A549 (cell line): ENCODE measurements around the gene MEN1. TPM values are rescaled to one million over a fixed set of nuclear protein-coding genes. Genes with fewer than 3 reads are reported as not detected.

Source experiments
- ATAC-seq, 2 experiments: fragments of 200-7000 bp in 1 of 2; fragments of >200 bp in 1 of 2; cut with Nextera tagmentation in 1 of 2; cut with Tn5 transposase in 1 of 2; 3 replicates each; pipeline versions ENCODE4 v1.8.0 to v1.9.1; 2018 to 2020; ENCODE audit warnings: mild to moderate bottlenecking in 1 of 2, moderate library complexity in 1 of 2
- CTCF ChIA-PET: fragments of 300-600 bp; sonication (Branson Sonifier 250); formaldehyde crosslinking; extraction: SDS; loops from one replicate; lab custom pipeline; 2021; ENCODE audit warnings: antibody characterized with exemption, inconsistent platforms; lab: Yijun Ruan, JAX
- POLR2A ChIA-PET: fragments of 350-600 bp; formaldehyde crosslinking; extraction: SDS; loops from one replicate; lab custom pipeline; 2021; ENCODE audit warnings: antibody characterized with exemption, inconsistent platforms; lab: Yijun Ruan, JAX
- DNase-seq, 2 experiments: peaks; one replicate each; pipeline versions ENCODE4 v3.0.0 to v3.0.0-alpha.2; 2011 to 2016; ENCODE audit warnings: low read depth in 1 of 2, low spot score in 1 of 2
- FAIRE-seq: peaks from 2 replicates; lab custom pipeline; 2011; peaks lifted over from hg19 to GRCh38; lab: Jason Lieb, UNC
- H3K27ac ChIP-seq, 2 experiments: fragments of >200 bp; sonication (Bioruptor Twin); formaldehyde crosslinking; 3 replicates each; pipeline ENCODE4 v1.5.1; 2016 to 2017
- H3K4me1 ChIP-seq: fragments of >200 bp; sonication (Bioruptor Twin); formaldehyde crosslinking; 3 replicates; pipeline ENCODE4 v1.6.1; 2016
- H3K4me2 ChIP-seq: fragments of >200 bp; sonication (Bioruptor Twin); formaldehyde crosslinking; 3 replicates; pipeline ENCODE4 v1.6.1; 2016
- H3K4me3 ChIP-seq: fragments of >200 bp; sonication (Bioruptor Twin); formaldehyde crosslinking; 3 replicates; pipeline ENCODE4 v1.5.1; 2016
- H3K9me3 ChIP-seq: fragments of >200 bp; sonication (Bioruptor Twin); formaldehyde crosslinking; 3 replicates; pipeline ENCODE4 v1.6.1; 2016
- CBX8 ChIP-seq: fragments of 200-600 bp; sonication (generic); IDR thresholded peaks from 2 replicates; pipeline ENCODE4 v1.6.1; 2016
- EP300 ChIP-seq, 2 experiments: fragments of >200 bp; sonication (Bioruptor Twin); formaldehyde crosslinking; IDR thresholded peaks; 2 replicates in 1 of 2; 3 replicates in 1 of 2; pipeline ENCODE4 v1.6.1; 2016 to 2017
- ESRRA ChIP-seq: fragments of 150-350 bp; IDR thresholded peaks from 2 replicates; pipeline ENCODE4 v1.6.1; 2014; ENCODE audit warnings: mild to moderate bottlenecking, low read length, borderline replicate concordance
- HEYL ChIP-seq: fragments of 250-450 bp; sonication (Bioruptor Pico); IDR thresholded peaks from 2 replicates; pipeline ENCODE4 v1.8.0; 2021; ENCODE audit warnings: mild to moderate bottlenecking, moderate library complexity
- HOXA7 ChIP-seq: fragments of 250-450 bp; sonication (Bioruptor Pico); IDR thresholded peaks from 2 replicates; pipeline ENCODE4 v1.5.0; 2020; ENCODE audit warnings: mild to moderate bottlenecking, moderate library complexity
- JUN ChIP-seq, 2 experiments: fragments of >200 bp; sonication (Bioruptor Twin); formaldehyde crosslinking; IDR thresholded peaks; 2 replicates in 1 of 2; 3 replicates in 1 of 2; pipeline ENCODE4 v1.6.1; 2016 to 2017
- KDM5A ChIP-seq: fragments of 200-600 bp; sonication (generic); IDR thresholded peaks from 2 replicates; pipeline ENCODE4 v1.6.1; 2016; ENCODE audit warnings: antibody characterized with exemption, mild to moderate bottlenecking
- NFE2L2 ChIP-seq: fragments of 150-350 bp; conservative IDR thresholded peaks from 2 replicates; pipeline ENCODE4 v1.6.1; 2014; ENCODE audit warnings: low read length
- NPAS2 ChIP-seq: fragments of 250-450 bp; sonication (Bioruptor Pico); IDR thresholded peaks from 2 replicates; pipeline ENCODE4 v1.8.0; 2022; ENCODE audit warnings: mild to moderate bottlenecking, moderate library complexity, borderline replicate concordance
- NR3C1 ChIP-seq: fragments of >200 bp; sonication (Bioruptor Twin); formaldehyde crosslinking; IDR thresholded peaks from 3 replicates; pipeline ENCODE4 v1.6.1; 2017
- PHF8 ChIP-seq: fragments of 200-600 bp; sonication (generic); IDR thresholded peaks from 2 replicates; pipeline ENCODE4 v1.6.1; 2016; ENCODE audit warnings: low read depth, mild to moderate bottlenecking, antibody characterized with exemption, moderate library complexity, borderline replicate concordance
- POLR2A ChIP-seq: IDR thresholded peaks from 2 replicates; pipeline ENCODE4 v1.6.1; 2012; ENCODE audit warnings: mild to moderate bottlenecking, low read length
- RARB ChIP-seq: fragments of 250-450 bp; sonication (Bioruptor Pico); IDR thresholded peaks from 2 replicates; pipeline ENCODE4 v1.8.0; 2021; ENCODE audit warnings: mild to moderate bottlenecking, moderate library complexity
- SREBF2 ChIP-seq: fragments of 450-650 bp; IDR thresholded peaks from 2 replicates; pipeline ENCODE4 v1.6.1; 2014; ENCODE audit warnings: mild to moderate bottlenecking, moderate library complexity
- ZFP36 ChIP-seq: fragments of 450-650 bp; IDR thresholded peaks from 2 replicates; pipeline ENCODE4 v1.6.1; 2014; ENCODE audit warnings: borderline replicate concordance; ENCODE audit not compliant: partially characterized antibody
- WGBS: methylation state at CpG from one replicate; pipeline ENCODE4 v1.1.6; 2017; ENCODE audit errors: missing lambda C conversion rate; 5-methylcytosine and 5-hydroxymethylcytosine counted together
- polyA minus RNA-seq: library from RNA; depleted of rRNA, polyadenylated mRNA; stranded (reverse); fragments of >200 nt; gene quantifications from 2 replicates; pipeline ENCODE4 v1.2.3, GENCODE V29; 2011; rRNA and poly(A)+ RNA removed
- polyA plus RNA-seq, 4 experiments: library from polyadenylated mRNA; depleted of rRNA in 3 of 4; stranded (reverse); fragments of >200 nt; fragmentation: RNase III in 1 of 4; extraction: RNeasy Plus Mini Kit Qiagen cat#74134 plus additional on column Dnase treatment in 1 of 4; gene quantifications; 2 replicates in 3 of 4; 3 replicates in 1 of 4; pipeline ENCODE4 v1.2.3, GENCODE V29; 2011 to 2017
- TF ChIP-seq, protein P1 (sequence below): IDR thresholded peaks from 2 replicates; pipeline ENCODE4 v1.6.1; 2012
- TF ChIP-seq, protein P2 (sequence below): fragments of >200 bp; sonication (Bioruptor Twin); formaldehyde crosslinking; IDR thresholded peaks from 3 replicates; pipeline ENCODE4 v1.6.1; 2016
- TF ChIP-seq, protein P3 (sequence below): IDR thresholded peaks from 2 replicates; pipeline ENCODE4 v1.6.1; 2012; ENCODE audit warnings: low read depth, borderline replicate concordance
- TF ChIP-seq, protein P4 (sequence below): fragments of 250-450 bp; sonication (Bioruptor Pico); IDR thresholded peaks from 2 replicates; pipeline ENCODE4 v1.5.0; 2020; ENCODE audit warnings: low read depth, mild to moderate bottlenecking, moderate library complexity
- TF ChIP-seq, protein P5 (sequence below): fragments of 450-650 bp; IDR thresholded peaks from 2 replicates; pipeline ENCODE4 v1.6.1; 2014; ENCODE audit warnings: antibody characterized with exemption
- TF ChIP-seq, protein P6 (sequence below): fragments of 200-600 bp; sonication (generic); IDR thresholded peaks from 2 replicates; pipeline ENCODE4 v1.6.1; 2016; ENCODE audit warnings: antibody characterized with exemption, mild to moderate bottlenecking, moderate library complexity
- TF ChIP-seq, protein P7 (sequence below): fragments of >200 bp; sonication (Bioruptor Twin); formaldehyde crosslinking; IDR thresholded peaks from 3 replicates; pipeline ENCODE4 v1.5.1; 2016

The MEN1 gene
- polyA plus RNA-seq (2011; rRNA removed) (17.0 and 18.5 TPM in 2 replicates), polyA plus RNA-seq (2017; fragmentation: RNase III; extraction: RNeasy Plus Mini Kit Qiagen cat#74134 plus additional on column Dnase treatment) (30.2 to 35.5 TPM (median 34.7 TPM) in 3 replicates), polyA minus RNA-seq (13.9 and 14.7 TPM in 2 replicates)
- polyA plus RNA-seq (2012; cell fraction: cytosol; rRNA removed), result 50.1 and 64.4 TPM in 2 replicates
- polyA plus RNA-seq (2012; cell fraction: nucleus; rRNA removed), result 94.3 and 126 TPM in 2 replicates

DNA sequence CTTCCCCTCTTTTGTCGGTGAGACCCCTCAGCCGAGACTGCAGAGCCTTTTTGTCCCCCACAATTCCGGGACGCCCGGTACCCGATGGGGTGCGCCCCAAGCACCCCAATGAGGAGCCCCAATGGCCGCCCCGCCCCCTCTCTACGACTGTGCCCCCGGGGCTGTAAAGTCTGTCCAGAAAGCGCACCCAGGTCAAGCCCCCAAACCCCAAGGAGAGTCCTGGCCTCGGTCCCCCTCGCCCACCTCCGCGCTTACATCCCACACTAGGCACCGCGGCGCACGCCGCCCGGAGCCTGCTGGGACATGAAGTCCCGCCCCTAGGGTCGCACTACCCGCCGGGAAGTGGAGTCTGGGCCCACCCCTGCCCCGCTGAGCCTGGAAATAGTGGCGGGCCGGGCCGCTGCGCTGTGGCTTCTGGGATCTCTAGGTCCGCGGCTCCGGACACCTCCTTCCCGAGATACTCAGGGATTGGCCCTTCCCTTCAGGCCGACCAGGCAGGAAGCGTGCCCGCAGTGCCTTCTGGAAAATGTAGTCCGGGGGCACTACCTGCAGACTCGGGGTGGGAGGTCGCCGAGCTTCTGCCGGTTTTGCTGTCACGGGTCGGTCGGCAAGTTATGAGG is at the start of gene MEN1:
Gene MEN1 (minus strand): TSS at position 281 of the 620 bp plus-strand sequence. CDS start 442 bp downstream, outside the sequence.
- H3K9me3 ChIP-seq, result no peaks in the 10 kb centered on the region
- peak; percentile 96 to 98 for DNase-seq
- H3K4me3 ChIP-seq, result peak within 1 kb of the TSS; percentile 92
- POLR2A ChIA-PET, result interaction anchor here (0.6 to 1.3 kb wide), 2 partner anchors 31 to 88 kb away, joined by 3 to 9 read pairs; no protein-coding TSS in a partner anchor
- CTCF ChIA-PET, result interaction anchor here (0.7 to 3.9 kb wide), 12 partner anchors 15 to 204 kb away, joined by 3 to 26 read pairs (median 3); partner anchors contain the start of genes ARL2 and CDC42BPG
- H3K4me2 ChIP-seq, result peak within 1 kb of the TSS; percentile 98
- ATAC-seq, result peak; percentile 98 to 100
- H3K27ac ChIP-seq, result peak within 1 kb of the TSS; percentile 91 to 93
- H3K4me1 ChIP-seq, result peaks cover 6% of the 10 kb centered on the region; the same call in 2 of the 3 replicates
- TF ChIP-seq KDM5A (no peak), ZFP36 (no peak), POLR2A (peak; percentile 83), JUN (IDR thresholded peaks at IDR 0.05) (peak in 1 of 2 experiments; percentile 77; a peak in 3 of 5 replicates), PHF8 (peak; percentile 55; the same call in 1 of the 2 replicates), HEYL (CRISPR knock-in tag) (no peak)
- TF ChIP-seq, protein P1, sequence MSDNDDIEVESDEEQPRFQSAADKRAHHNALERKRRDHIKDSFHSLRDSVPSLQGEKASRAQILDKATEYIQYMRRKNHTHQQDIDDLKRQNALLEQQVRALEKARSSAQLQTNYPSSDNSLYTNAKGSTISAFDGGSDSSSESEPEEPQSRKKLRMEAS, result peak; percentile 54; the same call in 1 of the 2 replicates
- TF ChIP-seq, protein P2, sequence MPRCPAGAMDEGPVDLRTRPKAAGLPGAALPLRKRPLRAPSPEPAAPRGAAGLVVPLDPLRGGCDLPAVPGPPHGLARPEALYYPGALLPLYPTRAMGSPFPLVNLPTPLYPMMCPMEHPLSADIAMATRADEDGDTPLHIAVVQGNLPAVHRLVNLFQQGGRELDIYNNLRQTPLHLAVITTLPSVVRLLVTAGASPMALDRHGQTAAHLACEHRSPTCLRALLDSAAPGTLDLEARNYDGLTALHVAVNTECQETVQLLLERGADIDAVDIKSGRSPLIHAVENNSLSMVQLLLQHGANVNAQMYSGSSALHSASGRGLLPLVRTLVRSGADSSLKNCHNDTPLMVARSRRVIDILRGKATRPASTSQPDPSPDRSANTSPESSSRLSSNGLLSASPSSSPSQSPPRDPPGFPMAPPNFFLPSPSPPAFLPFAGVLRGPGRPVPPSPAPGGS, result 0 out of 3 replicates have a peak, but pooled peaks have one; percentile 44
- TF ChIP-seq, protein P3, sequence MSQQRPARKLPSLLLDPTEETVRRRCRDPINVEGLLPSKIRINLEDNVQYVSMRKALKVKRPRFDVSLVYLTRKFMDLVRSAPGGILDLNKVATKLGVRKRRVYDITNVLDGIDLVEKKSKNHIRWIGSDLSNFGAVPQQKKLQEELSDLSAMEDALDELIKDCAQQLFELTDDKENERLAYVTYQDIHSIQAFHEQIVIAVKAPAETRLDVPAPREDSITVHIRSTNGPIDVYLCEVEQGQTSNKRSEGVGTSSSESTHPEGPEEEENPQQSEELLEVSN, result 0 out of 2 replicates have a peak, but pooled peaks have one; percentile 12
- TF ChIP-seq, protein P4, sequence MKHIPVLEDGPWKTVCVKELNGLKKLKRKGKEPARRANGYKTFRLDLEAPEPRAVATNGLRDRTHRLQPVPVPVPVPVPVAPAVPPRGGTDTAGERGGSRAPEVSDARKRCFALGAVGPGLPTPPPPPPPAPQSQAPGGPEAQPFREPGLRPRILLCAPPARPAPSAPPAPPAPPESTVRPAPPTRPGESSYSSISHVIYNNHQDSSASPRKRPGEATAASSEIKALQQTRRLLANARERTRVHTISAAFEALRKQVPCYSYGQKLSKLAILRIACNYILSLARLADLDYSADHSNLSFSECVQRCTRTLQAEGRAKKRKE (CRISPR knock-in tag), result no peak
- 2% methylated on average over 17 of the region's 46 CpGs for WGBS
- FAIRE-seq, result no peak

DNA sequence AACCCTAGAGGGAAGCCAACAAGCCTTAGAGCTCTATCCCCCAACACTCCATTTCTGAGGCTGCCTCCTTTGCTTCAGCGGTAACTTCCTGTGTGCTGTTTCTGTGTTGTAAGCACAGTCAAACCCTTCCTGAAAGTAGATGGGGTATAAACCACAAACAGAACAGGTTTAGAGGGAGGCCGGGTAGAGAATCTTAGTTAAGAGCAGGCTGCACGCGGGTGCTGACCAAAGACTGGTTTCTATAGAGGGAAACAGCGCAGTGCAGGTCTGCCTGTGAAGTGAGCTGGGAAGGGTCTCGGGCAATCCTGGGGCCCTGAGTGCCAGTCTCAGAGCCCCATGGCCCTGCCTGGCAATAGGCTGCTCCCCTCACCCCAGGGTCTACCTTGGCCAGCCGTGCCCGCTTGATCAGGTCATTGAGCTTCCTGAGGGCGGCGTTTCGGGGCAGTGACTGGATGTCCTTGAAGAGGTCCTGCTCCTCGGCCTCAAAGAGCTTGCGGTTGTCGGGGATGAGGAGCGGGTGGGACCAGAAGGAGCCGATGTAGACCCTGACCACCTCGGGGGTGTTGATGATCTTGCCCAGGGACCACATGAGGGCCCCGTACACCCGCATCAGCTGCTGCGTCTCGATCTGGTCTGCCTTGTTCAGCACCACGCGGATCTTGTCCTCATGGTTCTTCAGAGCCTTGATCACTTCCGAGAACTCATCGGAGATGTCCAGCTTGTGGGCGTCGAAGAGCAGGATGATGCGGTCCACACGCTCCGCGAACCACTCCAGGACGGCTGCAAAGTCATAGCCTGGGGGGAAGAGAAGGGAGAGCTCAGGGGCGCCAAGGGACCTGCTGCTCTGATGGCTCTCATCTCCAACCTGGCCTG is 49.4 kb upstream of the MEN1 start:
- Histone ChIP-seq H3K4me1 (peaks cover 48% of the 10 kb centered on the region), H3K9me3 (no peaks in the 10 kb centered on the region), H3K27ac (peak overlapping the region in 1 of 2 experiments; percentile 62; a peak in 2 of 6 replicates), H3K4me3 (no peak overlapping the region), H3K4me2 (no peak overlapping the region)
- FAIRE-seq (no peak), DNase-seq (no peak), ATAC-seq (no peak)
- ChIA-PET POLR2A (interaction anchor here (2.0 kb wide), 1 partner anchor 18 kb away, joined by 6 read pairs; no protein-coding TSS in a partner anchor), CTCF (interaction anchor here (20.2 to 39.4 kb wide), 3 partner anchors 1 to 27 kb away, joined by 462 to 1607 read pairs (median 462); partner anchors contain the start of genes CDC42BPG and EHD1)
- 91% methylated on average over 33 of the region's 33 CpGs for WGBS
- TF ChIP-seq SREBF2 (no peak), NPAS2 (CRISPR knock-in tag) (no peak), POLR2A (no peak), ESRRA (no peak), NFE2L2 (no peak), RARB (CRISPR knock-in tag) (no peak), NR3C1 (no peak), EP300 (IDR thresholded peaks at IDR 0.05) (no peak), HEYL (CRISPR knock-in tag) (no peak), HOXA7 (CRISPR knock-in tag) (no peak), CBX8 (no peak)
- TF ChIP-seq, protein P5, sequence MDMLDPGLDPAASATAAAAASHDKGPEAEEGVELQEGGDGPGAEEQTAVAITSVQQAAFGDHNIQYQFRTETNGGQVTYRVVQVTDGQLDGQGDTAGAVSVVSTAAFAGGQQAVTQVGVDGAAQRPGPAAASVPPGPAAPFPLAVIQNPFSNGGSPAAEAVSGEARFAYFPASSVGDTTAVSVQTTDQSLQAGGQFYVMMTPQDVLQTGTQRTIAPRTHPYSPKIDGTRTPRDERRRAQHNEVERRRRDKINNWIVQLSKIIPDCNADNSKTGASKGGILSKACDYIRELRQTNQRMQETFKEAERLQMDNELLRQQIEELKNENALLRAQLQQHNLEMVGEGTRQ, result no peak
- TF ChIP-seq, protein P6, sequence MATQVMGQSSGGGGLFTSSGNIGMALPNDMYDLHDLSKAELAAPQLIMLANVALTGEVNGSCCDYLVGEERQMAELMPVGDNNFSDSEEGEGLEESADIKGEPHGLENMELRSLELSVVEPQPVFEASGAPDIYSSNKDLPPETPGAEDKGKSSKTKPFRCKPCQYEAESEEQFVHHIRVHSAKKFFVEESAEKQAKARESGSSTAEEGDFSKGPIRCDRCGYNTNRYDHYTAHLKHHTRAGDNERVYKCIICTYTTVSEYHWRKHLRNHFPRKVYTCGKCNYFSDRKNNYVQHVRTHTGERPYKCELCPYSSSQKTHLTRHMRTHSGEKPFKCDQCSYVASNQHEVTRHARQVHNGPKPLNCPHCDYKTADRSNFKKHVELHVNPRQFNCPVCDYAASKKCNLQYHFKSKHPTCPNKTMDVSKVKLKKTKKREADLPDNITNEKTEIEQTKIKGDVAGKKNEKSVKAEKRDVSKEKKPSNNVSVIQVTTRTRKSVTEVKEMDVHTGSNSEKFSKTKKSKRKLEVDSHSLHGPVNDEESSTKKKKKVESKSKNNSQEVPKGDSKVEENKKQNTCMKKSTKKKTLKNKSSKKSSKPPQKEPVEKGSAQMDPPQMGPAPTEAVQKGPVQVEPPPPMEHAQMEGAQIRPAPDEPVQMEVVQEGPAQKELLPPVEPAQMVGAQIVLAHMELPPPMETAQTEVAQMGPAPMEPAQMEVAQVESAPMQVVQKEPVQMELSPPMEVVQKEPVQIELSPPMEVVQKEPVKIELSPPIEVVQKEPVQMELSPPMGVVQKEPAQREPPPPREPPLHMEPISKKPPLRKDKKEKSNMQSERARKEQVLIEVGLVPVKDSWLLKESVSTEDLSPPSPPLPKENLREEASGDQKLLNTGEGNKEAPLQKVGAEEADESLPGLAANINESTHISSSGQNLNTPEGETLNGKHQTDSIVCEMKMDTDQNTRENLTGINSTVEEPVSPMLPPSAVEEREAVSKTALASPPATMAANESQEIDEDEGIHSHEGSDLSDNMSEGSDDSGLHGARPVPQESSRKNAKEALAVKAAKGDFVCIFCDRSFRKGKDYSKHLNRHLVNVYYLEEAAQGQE, result no peak
- TF ChIP-seq, protein P1, result no peak
- TF ChIP-seq, protein P7, sequence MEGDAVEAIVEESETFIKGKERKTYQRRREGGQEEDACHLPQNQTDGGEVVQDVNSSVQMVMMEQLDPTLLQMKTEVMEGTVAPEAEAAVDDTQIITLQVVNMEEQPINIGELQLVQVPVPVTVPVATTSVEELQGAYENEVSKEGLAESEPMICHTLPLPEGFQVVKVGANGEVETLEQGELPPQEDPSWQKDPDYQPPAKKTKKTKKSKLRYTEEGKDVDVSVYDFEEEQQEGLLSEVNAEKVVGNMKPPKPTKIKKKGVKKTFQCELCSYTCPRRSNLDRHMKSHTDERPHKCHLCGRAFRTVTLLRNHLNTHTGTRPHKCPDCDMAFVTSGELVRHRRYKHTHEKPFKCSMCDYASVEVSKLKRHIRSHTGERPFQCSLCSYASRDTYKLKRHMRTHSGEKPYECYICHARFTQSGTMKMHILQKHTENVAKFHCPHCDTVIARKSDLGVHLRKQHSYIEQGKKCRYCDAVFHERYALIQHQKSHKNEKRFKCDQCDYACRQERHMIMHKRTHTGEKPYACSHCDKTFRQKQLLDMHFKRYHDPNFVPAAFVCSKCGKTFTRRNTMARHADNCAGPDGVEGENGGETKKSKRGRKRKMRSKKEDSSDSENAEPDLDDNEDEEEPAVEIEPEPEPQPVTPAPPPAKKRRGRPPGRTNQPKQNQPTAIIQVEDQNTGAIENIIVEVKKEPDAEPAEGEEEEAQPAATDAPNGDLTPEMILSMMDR, result no peak
